ENCODE data around the gene CENPVL1. TPM values are rescaled to one million over a fixed set of nuclear protein-coding genes. Genes with fewer than 3 reads are reported as not detected.
"Not testable (repeated sequence)": the region's sequence is repeated elsewhere in the genome, so short reads cannot be mapped to it uniquely, and the experiment has no call there.

Gene CENPVL1
- total RNA-seq, 1 donor from 2014 or later = not detected

DNA sequence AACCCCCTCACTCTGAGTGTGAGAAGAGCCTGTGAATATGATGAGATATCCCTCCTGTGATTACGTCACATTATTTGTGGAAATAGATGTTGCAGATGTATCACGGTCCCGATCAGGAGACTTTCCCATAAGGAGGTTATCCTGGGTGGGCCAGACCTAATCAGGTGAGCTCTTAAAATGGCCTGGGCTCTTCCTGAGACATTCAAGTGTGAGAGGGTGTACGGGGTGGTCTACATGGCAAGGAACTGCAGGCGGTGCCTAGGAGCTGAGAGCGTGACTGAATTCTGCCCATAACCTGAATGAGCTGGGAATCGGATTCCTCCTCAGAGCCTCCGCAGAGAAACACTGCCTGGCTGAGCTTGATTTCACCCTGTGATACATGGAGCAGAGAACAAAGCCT is 12.9 kb upstream of the CENPVL1 start:
- H3K36me3 Mint-ChIP-seq (ENCODE audit: low read depth) = no peaks in the 10 kb centered on the region
- H3K4me1 Mint-ChIP-seq (ENCODE audit: low read depth) = no peaks in the 10 kb centered on the region
- H3K27me3 Mint-ChIP-seq (ENCODE audit: low read depth) = peaks cover 2% of the 10 kb centered on the region
- TF ChIP-seq, protein P1, sequence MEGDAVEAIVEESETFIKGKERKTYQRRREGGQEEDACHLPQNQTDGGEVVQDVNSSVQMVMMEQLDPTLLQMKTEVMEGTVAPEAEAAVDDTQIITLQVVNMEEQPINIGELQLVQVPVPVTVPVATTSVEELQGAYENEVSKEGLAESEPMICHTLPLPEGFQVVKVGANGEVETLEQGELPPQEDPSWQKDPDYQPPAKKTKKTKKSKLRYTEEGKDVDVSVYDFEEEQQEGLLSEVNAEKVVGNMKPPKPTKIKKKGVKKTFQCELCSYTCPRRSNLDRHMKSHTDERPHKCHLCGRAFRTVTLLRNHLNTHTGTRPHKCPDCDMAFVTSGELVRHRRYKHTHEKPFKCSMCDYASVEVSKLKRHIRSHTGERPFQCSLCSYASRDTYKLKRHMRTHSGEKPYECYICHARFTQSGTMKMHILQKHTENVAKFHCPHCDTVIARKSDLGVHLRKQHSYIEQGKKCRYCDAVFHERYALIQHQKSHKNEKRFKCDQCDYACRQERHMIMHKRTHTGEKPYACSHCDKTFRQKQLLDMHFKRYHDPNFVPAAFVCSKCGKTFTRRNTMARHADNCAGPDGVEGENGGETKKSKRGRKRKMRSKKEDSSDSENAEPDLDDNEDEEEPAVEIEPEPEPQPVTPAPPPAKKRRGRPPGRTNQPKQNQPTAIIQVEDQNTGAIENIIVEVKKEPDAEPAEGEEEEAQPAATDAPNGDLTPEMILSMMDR (IDR thresholded peaks at IDR 0.05) = no peak
- DNase-seq (ENCODE audit: low spot score) = peak; percentile 8
- peaks cover 9% of the 10 kb centered on the region for H3K9me3 Mint-ChIP-seq (ENCODE audit: low read depth)
- no peak overlapping the region for H3K4me3 Mint-ChIP-seq (ENCODE audit: unreplicated experiment)
- no peak overlapping the region for H3K27ac Mint-ChIP-seq (ENCODE audit: unreplicated experiment)

DNA sequence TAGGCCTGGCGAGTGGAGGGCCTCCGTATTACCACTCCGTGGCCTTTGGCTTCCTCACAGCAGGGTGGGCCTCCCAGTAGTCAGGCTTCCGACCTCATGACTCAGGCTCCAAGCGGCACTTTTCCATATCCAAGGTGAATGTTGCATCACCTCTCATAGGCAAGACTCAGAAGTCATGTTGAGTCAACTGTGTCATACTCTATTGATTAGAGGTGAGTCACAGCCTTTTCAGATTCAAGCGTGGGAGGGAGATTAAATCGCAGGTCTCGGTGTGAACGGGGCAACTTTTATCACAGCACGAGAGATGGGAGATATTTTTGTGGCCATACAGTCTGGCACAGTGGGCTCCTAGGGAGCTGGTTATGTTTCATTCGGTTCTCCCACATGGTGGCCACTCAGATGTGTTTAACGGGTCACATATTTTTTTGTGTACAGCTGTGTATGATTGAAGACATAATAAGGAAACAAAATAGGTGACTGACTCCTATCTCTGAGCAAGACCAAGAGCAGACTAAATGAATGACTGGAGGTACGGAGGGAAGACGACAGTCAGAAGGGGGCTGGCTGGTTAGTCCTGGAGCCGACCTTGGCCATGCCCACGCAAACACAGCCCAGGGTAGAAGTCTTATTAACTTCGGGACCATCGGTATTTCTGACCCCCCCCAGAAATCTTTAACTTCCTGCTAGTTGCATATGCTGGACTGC is 2.8 kb downstream of the CENPVL1 start:
- not testable (repeated sequence) for DNase-seq (ENCODE audit: low spot score); H3K27ac Mint-ChIP-seq (ENCODE audit: unreplicated experiment); H3K4me1 Mint-ChIP-seq (ENCODE audit: low read depth); H3K36me3 Mint-ChIP-seq (ENCODE audit: low read depth); H3K9me3 Mint-ChIP-seq (ENCODE audit: low read depth); H3K27me3 Mint-ChIP-seq (ENCODE audit: low read depth); H3K4me3 Mint-ChIP-seq (ENCODE audit: unreplicated experiment)

DNA sequence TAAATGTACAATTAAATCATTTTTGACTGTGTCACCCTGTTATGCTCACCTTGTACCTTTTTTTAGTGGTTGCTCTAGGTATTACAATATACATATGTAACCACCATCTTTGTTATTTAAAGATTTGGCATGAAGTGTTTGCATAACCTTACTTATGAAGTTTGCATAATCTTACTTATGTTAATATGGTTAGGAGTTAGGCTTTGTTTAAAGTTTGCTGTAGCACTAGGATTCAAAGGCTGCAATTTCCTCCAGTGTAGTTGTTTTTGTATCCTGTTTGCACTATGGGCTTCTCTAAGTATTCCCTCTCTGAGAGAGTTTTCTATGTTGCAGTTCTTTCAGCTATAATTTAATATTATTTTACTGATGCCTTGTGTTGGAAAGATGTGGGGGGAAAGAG is 17.9 kb downstream of the CENPVL1 start:
- Mint-ChIP-seq H3K4me1 (ENCODE audit: low read depth) (no peaks in the 10 kb centered on the region), H3K27me3 (ENCODE audit: low read depth) (peaks cover 11% of the 10 kb centered on the region), H3K4me3 (ENCODE audit: unreplicated experiment) (no peak overlapping the region), H3K27ac (ENCODE audit: unreplicated experiment) (no peak overlapping the region), H3K36me3 (ENCODE audit: low read depth) (no peaks in the 10 kb centered on the region), H3K9me3 (ENCODE audit: low read depth) (peaks cover 6% of the 10 kb centered on the region)
- DNase-seq (ENCODE audit: low spot score) = no peak
- TF ChIP-seq, protein P1 (IDR thresholded peaks at IDR 0.05) = no peak

DNA sequence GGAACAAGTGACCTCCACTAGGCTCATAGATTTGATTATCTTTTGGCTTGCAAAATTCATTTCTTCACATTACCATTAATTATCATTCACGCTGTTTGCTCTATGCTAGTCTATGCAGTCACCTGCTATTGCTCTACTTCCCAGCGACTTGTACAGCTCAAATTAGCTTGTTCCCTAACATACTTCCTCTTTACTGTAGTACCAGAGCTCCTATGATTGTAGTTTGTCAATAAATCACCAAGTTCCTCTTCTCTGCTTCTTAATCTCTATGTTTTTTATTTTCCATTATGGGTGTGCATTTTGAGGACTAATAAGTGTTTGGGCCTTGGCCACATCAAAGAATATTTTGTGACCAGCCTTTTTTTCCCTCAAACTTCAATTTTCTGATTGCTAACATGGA is 26.8 kb downstream of the CENPVL1 start:
- TF ChIP-seq, protein P1 (IDR thresholded peaks at IDR 0.05) = no peak
- Mint-ChIP-seq H3K4me1 (ENCODE audit: low read depth) (no peaks in the 10 kb centered on the region), H3K27me3 (ENCODE audit: low read depth) (peaks cover 21% of the 10 kb centered on the region), H3K4me3 (ENCODE audit: unreplicated experiment) (no peak overlapping the region), H3K36me3 (ENCODE audit: low read depth) (no peaks in the 10 kb centered on the region), H3K27ac (ENCODE audit: unreplicated experiment) (no peak overlapping the region), H3K9me3 (ENCODE audit: low read depth) (peaks cover 9% of the 10 kb centered on the region)
- no peak for DNase-seq (ENCODE audit: low spot score)

DNA sequence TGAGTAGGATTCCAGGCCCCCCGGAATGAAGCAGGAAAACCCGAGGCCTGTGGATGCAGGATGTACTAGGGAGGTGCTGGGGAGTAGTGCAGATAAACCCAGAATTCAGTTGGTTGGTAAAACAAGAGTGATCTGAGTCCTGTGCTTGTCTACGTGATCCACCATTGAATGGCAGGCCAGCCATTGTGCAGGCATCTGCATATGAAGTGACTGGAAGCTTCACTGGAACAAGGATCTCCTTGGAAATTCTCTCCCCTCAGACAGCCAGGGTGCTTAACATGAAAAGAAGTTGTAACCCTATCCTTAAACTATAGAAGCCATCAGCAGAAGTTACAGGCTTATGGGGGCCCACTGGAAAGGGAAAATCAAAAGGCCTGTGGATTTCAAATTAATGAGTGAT is 32.3 kb downstream of the CENPVL1 start:
- Mint-ChIP-seq H3K36me3 (ENCODE audit: low read depth) (peaks cover 13% of the 10 kb centered on the region), H3K4me3 (ENCODE audit: unreplicated experiment) (no peak overlapping the region), H3K27me3 (ENCODE audit: low read depth) (peaks cover 9% of the 10 kb centered on the region), H3K4me1 (ENCODE audit: low read depth) (peaks cover 17% of the 10 kb centered on the region), H3K27ac (ENCODE audit: unreplicated experiment) (no peak overlapping the region), H3K9me3 (ENCODE audit: low read depth) (peaks cover 28% of the 10 kb centered on the region)
- no peak for DNase-seq (ENCODE audit: low spot score)
- TF ChIP-seq, protein P1 (IDR thresholded peaks at IDR 0.05) = no peak
